A549 (cell line): ENCODE results near the gene CD101. TPM values are rescaled to one million over a fixed set of nuclear protein-coding genes. Genes with fewer than 3 reads are reported as not detected.

ENCODE experiments used
- ATAC-seq, 2 experiments: fragments of 200-7000 bp in 1 of 2; fragments of >200 bp in 1 of 2; cut with Nextera tagmentation in 1 of 2; cut with Tn5 transposase in 1 of 2; 3 replicates each; pipeline versions ENCODE4 v1.8.0 to v1.9.1; 2018 to 2020; ENCODE audit warnings: mild to moderate bottlenecking in 1 of 2, moderate library complexity in 1 of 2
- CTCF ChIA-PET: fragments of 300-600 bp; sonication (Branson Sonifier 250); formaldehyde crosslinking; extraction: SDS; loops from one replicate; lab custom pipeline; 2021; ENCODE audit warnings: antibody characterized with exemption, inconsistent platforms; lab: Yijun Ruan, JAX
- POLR2A ChIA-PET: fragments of 350-600 bp; formaldehyde crosslinking; extraction: SDS; loops from one replicate; lab custom pipeline; 2021; ENCODE audit warnings: antibody characterized with exemption, inconsistent platforms; lab: Yijun Ruan, JAX
- DNase-seq, 2 experiments: peaks; one replicate each; pipeline versions ENCODE4 v3.0.0 to v3.0.0-alpha.2; 2011 to 2016; ENCODE audit warnings: low read depth in 1 of 2, low spot score in 1 of 2
- FAIRE-seq: peaks from 2 replicates; lab custom pipeline; 2011; peaks lifted over from hg19 to GRCh38; lab: Jason Lieb, UNC
- H3K27ac ChIP-seq, 2 experiments: fragments of >200 bp; sonication (Bioruptor Twin); formaldehyde crosslinking; 3 replicates each; pipeline ENCODE4 v1.5.1; 2016 to 2017
- H3K4me1 ChIP-seq: fragments of >200 bp; sonication (Bioruptor Twin); formaldehyde crosslinking; 3 replicates; pipeline ENCODE4 v1.6.1; 2016
- H3K4me2 ChIP-seq: fragments of >200 bp; sonication (Bioruptor Twin); formaldehyde crosslinking; 3 replicates; pipeline ENCODE4 v1.6.1; 2016
- H3K4me3 ChIP-seq: fragments of >200 bp; sonication (Bioruptor Twin); formaldehyde crosslinking; 3 replicates; pipeline ENCODE4 v1.5.1; 2016
- H3K9me3 ChIP-seq: fragments of >200 bp; sonication (Bioruptor Twin); formaldehyde crosslinking; 3 replicates; pipeline ENCODE4 v1.6.1; 2016
- CHD2 ChIP-seq: fragments of 150-350 bp; IDR thresholded peaks from 2 replicates; pipeline ENCODE4 v1.6.1; 2014; ENCODE audit warnings: low read length; ENCODE audit not compliant: partially characterized antibody
- FOSB ChIP-seq: fragments of 250-450 bp; sonication (Bioruptor Pico); IDR thresholded peaks from 2 replicates; pipeline ENCODE4 v1.5.0; 2020; ENCODE audit warnings: mild to moderate bottlenecking, moderate library complexity
- FOXS1 ChIP-seq: fragments of 250-450 bp; sonication (Bioruptor Pico); IDR thresholded peaks from 2 replicates; pipeline ENCODE4 v1.5.0; 2020; ENCODE audit warnings: mild to moderate bottlenecking, moderate library complexity
- JUNB ChIP-seq: fragments of >200 bp; sonication (Bioruptor Twin); formaldehyde crosslinking; IDR thresholded peaks from 2 replicates; pipeline ENCODE4 v1.6.1; 2016
- KDM1A ChIP-seq: fragments of 200-600 bp; sonication (generic); IDR thresholded peaks from 2 replicates; pipeline ENCODE4 v1.6.1; 2016; ENCODE audit warnings: low read depth, mild to moderate bottlenecking
- MAZ ChIP-seq: fragments of 150-350 bp; IDR thresholded peaks from 2 replicates; pipeline ENCODE4 v1.6.1; 2014; ENCODE audit warnings: antibody characterized with exemption, low read depth, low read length, borderline replicate concordance
- NFE2L2 ChIP-seq: fragments of 150-350 bp; conservative IDR thresholded peaks from 2 replicates; pipeline ENCODE4 v1.6.1; 2014; ENCODE audit warnings: low read length
- NPAS2 ChIP-seq: fragments of 250-450 bp; sonication (Bioruptor Pico); IDR thresholded peaks from 2 replicates; pipeline ENCODE4 v1.8.0; 2022; ENCODE audit warnings: mild to moderate bottlenecking, moderate library complexity, borderline replicate concordance
- NR3C1 ChIP-seq: fragments of >200 bp; sonication (Bioruptor Twin); formaldehyde crosslinking; IDR thresholded peaks from 3 replicates; pipeline ENCODE4 v1.6.1; 2017
- PHF8 ChIP-seq: fragments of 200-600 bp; sonication (generic); IDR thresholded peaks from 2 replicates; pipeline ENCODE4 v1.6.1; 2016; ENCODE audit warnings: low read depth, mild to moderate bottlenecking, antibody characterized with exemption, moderate library complexity, borderline replicate concordance
- POLR2A ChIP-seq: IDR thresholded peaks from 2 replicates; pipeline ENCODE4 v1.6.1; 2012; ENCODE audit warnings: mild to moderate bottlenecking, low read length
- POLR2AphosphoS2 ChIP-seq: conservative IDR thresholded peaks from 2 replicates; pipeline ENCODE4 v1.6.1; 2012; ENCODE audit warnings: low read length, improper control_type of control experiment, inconsistent platforms
- RARB ChIP-seq: fragments of 250-450 bp; sonication (Bioruptor Pico); IDR thresholded peaks from 2 replicates; pipeline ENCODE4 v1.8.0; 2021; ENCODE audit warnings: mild to moderate bottlenecking, moderate library complexity
- RCOR1 ChIP-seq: fragments of 150-350 bp; IDR thresholded peaks from 2 replicates; pipeline ENCODE4 v1.6.1; 2014; ENCODE audit warnings: antibody characterized with exemption, low read length, low read depth
- RFX5 ChIP-seq: fragments of 450-650 bp; IDR thresholded peaks from 2 replicates; pipeline ENCODE4 v1.7.1; 2014; ENCODE audit warnings: antibody characterized with exemption, mild to moderate bottlenecking, moderate library complexity
- SREBF2 ChIP-seq: fragments of 450-650 bp; IDR thresholded peaks from 2 replicates; pipeline ENCODE4 v1.6.1; 2014; ENCODE audit warnings: mild to moderate bottlenecking, moderate library complexity
- TFCP2L1 ChIP-seq: fragments of 250-450 bp; sonication (Bioruptor Pico); IDR thresholded peaks from 2 replicates; pipeline ENCODE4 v1.5.0; 2021; ENCODE audit warnings: mild to moderate bottlenecking
- TP53 ChIP-seq: fragments of 250-450 bp; sonication (Bioruptor Pico); IDR thresholded peaks from 2 replicates; pipeline ENCODE4 v1.5.0; 2021; ENCODE audit warnings: mild to moderate bottlenecking, moderate library complexity
- ZFP36 ChIP-seq: fragments of 450-650 bp; IDR thresholded peaks from 2 replicates; pipeline ENCODE4 v1.6.1; 2014; ENCODE audit warnings: borderline replicate concordance; ENCODE audit not compliant: partially characterized antibody
- ZSCAN20 ChIP-seq: fragments of 250-450 bp; sonication (Bioruptor Pico); IDR thresholded peaks from 2 replicates; pipeline ENCODE4 v1.8.0; 2022; ENCODE audit warnings: mild to moderate bottlenecking, moderate library complexity
- WGBS: methylation state at CpG from one replicate; pipeline ENCODE4 v1.1.6; 2017; ENCODE audit errors: missing lambda C conversion rate; 5-methylcytosine and 5-hydroxymethylcytosine counted together
- polyA minus RNA-seq: library from RNA; depleted of rRNA, polyadenylated mRNA; stranded (reverse); fragments of >200 nt; gene quantifications from 2 replicates; pipeline ENCODE4 v1.2.3, GENCODE V29; 2011; rRNA and poly(A)+ RNA removed
- polyA plus RNA-seq, 4 experiments: library from polyadenylated mRNA; depleted of rRNA in 3 of 4; stranded (reverse); fragments of >200 nt; fragmentation: RNase III in 1 of 4; extraction: RNeasy Plus Mini Kit Qiagen cat#74134 plus additional on column Dnase treatment in 1 of 4; gene quantifications; 2 replicates in 3 of 4; 3 replicates in 1 of 4; pipeline ENCODE4 v1.2.3, GENCODE V29; 2011 to 2017
- TF ChIP-seq, protein P1 (sequence below): IDR thresholded peaks from 2 replicates; pipeline ENCODE4 v1.6.1; 2012; ENCODE audit warnings: low read depth, borderline replicate concordance
- TF ChIP-seq, protein P2 (sequence below): fragments of 250-450 bp; sonication (Bioruptor Pico); IDR thresholded peaks from 2 replicates; pipeline ENCODE4 v1.5.0; 2021; ENCODE audit warnings: mild to moderate bottlenecking, moderate library complexity, borderline replicate concordance

Gene CD101, protein sequence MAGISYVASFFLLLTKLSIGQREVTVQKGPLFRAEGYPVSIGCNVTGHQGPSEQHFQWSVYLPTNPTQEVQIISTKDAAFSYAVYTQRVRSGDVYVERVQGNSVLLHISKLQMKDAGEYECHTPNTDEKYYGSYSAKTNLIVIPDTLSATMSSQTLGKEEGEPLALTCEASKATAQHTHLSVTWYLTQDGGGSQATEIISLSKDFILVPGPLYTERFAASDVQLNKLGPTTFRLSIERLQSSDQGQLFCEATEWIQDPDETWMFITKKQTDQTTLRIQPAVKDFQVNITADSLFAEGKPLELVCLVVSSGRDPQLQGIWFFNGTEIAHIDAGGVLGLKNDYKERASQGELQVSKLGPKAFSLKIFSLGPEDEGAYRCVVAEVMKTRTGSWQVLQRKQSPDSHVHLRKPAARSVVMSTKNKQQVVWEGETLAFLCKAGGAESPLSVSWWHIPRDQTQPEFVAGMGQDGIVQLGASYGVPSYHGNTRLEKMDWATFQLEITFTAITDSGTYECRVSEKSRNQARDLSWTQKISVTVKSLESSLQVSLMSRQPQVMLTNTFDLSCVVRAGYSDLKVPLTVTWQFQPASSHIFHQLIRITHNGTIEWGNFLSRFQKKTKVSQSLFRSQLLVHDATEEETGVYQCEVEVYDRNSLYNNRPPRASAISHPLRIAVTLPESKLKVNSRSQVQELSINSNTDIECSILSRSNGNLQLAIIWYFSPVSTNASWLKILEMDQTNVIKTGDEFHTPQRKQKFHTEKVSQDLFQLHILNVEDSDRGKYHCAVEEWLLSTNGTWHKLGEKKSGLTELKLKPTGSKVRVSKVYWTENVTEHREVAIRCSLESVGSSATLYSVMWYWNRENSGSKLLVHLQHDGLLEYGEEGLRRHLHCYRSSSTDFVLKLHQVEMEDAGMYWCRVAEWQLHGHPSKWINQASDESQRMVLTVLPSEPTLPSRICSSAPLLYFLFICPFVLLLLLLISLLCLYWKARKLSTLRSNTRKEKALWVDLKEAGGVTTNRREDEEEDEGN
- polyA plus RNA-seq (2011; rRNA removed), result 0.52 TPM in 2 replicates
- 0.29 and 0.40 TPM in 2 replicates for polyA plus RNA-seq (2012; cell fraction: cytosol; rRNA removed)
- polyA plus RNA-seq (2012; cell fraction: nucleus; rRNA removed), result 0.53 and 1.3 TPM in 2 replicates
- 0.21 to 0.30 TPM (median 0.29 TPM) in 3 replicates for polyA plus RNA-seq (2017; fragmentation: RNase III; extraction: RNeasy Plus Mini Kit Qiagen cat#74134 plus additional on column Dnase treatment)
- polyA minus RNA-seq, result 1.3 and 1.4 TPM in 2 replicates

DNA sequence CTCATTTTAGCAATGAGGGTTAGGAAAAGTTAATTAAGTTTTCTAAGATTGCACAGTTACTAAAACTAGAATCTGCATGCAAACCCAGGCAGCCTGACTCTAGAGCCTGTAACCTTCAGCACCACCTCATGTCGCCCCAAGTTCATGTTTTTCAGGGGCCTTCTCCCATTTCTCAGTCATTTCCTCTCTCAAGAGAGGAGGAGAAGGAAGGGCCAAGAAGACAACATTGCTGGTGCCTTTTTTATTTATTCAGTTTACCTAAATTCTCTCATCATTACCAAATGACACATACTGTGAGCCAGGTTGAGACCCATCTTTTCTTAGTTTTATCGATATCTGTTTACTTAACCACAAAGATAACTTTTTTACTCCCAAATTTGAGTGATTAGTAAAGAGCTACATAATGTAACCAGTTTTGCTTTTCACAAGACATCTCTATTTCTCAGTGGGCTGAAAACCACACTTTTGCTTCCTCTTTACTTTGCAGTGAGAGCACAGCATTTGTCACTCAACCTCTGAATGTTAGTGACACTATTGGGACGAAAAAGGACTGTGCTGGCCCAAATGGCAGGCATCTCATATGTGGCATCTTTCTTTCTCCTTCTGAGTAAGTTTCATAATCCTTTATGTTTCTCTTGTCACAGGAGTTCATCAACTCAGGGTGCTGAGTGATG, at the start of gene CD101:
CD101 (plus strand) TSS at position 507 of the 674 bp plus-strand sequence; CDS start at position 565, 58 bp downstream.
- Histone ChIP-seq H3K9me3 (no peaks in the 10 kb centered on the region), H3K4me2 (no peak within 1 kb of the TSS), H3K27ac (no peak within 1 kb of the TSS), H3K4me1 (peaks cover 26% of the 10 kb centered on the region), H3K4me3 (no peak within 1 kb of the TSS)
- DNase-seq (no peak), ATAC-seq (no peak), FAIRE-seq (no peak)
- ChIA-PET CTCF (no interaction called here), POLR2A (no interaction called here)
- TF ChIP-seq POLR2AphosphoS2 (no peak), FOSB (CRISPR knock-in tag) (no peak), RCOR1 (no peak), JUNB (no peak), POLR2A (no peak), RARB (CRISPR knock-in tag) (no peak), SREBF2 (no peak), CHD2 (no peak), NFE2L2 (no peak), NPAS2 (CRISPR knock-in tag) (no peak), TFCP2L1 (no peak)
- TF ChIP-seq, protein P1, sequence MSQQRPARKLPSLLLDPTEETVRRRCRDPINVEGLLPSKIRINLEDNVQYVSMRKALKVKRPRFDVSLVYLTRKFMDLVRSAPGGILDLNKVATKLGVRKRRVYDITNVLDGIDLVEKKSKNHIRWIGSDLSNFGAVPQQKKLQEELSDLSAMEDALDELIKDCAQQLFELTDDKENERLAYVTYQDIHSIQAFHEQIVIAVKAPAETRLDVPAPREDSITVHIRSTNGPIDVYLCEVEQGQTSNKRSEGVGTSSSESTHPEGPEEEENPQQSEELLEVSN, result no peak
- TF ChIP-seq, protein P2, sequence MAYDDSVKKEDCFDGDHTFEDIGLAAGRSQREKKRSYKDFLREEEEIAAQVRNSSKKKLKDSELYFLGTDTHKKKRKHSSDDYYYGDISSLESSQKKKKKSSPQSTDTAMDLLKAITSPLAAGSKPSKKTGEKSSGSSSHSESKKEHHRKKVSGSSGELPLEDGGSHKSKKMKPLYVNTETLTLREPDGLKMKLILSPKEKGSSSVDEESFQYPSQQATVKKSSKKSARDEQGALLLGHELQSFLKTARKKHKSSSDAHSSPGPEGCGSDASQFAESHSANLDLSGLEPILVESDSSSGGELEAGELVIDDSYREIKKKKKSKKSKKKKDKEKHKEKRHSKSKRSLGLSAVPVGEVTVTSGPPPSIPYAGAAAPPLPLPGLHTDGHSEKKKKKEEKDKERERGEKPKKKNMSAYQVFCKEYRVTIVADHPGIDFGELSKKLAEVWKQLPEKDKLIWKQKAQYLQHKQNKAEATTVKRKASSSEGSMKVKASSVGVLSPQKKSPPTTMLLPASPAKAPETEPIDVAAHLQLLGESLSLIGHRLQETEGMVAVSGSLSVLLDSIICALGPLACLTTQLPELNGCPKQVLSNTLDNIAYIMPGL, result no peak
- WGBS, result 97% methylated on average over 3 of the region's 3 CpGs

DNA sequence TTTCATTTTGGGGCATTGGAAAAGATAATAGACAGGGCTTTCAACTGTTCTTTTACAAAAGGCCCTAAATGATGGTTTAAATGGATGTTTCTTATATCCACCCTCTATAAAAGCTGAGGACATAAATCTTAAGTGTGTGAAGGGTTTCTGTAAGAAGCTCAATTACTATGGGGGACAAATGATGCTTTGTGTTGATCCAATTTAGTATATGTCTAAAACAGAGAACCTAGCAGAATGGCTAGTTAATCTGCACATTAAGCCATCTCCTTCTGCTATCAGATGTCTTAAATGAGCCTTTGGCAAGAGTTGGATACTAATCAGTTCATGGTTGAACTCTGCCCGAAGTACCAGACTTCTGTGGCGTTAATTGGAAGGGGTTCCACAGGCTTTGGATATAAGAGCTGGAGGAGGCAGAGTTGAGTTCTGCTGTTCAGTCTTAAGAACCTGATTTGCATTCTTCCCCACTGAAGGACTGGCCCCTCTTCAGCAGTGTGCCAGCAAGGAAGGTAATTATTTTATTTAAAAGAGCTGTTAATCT, 48.8 kb upstream of the CD101 start:
- no peak overlapping the region for H3K27ac ChIP-seq
- TF ChIP-seq ZFP36 (no peak), ZSCAN20 (CRISPR knock-in tag) (no peak), FOXS1 (no peak), KDM1A (no peak), PHF8 (no peak), RARB (CRISPR knock-in tag) (no peak), MAZ (no peak), TP53 (CRISPR knock-in tag) (no peak), NR3C1 (no peak), RFX5 (no peak)
- TF ChIP-seq, protein P2, result no peak
- DNase-seq (no peak), ATAC-seq (no peak), FAIRE-seq (no peak)
- no peak overlapping the region for H3K4me2 ChIP-seq
- ChIA-PET POLR2A (no interaction called here), CTCF (no interaction called here)
- 100% methylated on average over 2 of the region's 2 CpGs for WGBS
- H3K9me3 ChIP-seq, result no peaks in the 10 kb centered on the region
- no peak overlapping the region for H3K4me3 ChIP-seq
- no peaks in the 10 kb centered on the region for H3K4me1 ChIP-seq
